ENCODE measurements around the gene AQP12B. TPM values are rescaled to one million over a fixed set of nuclear protein-coding genes. Genes with fewer than 3 reads are reported as not detected.

The AQP12B gene
- total RNA-seq, 1 donor from 2014 or later = not detected

DNA sequence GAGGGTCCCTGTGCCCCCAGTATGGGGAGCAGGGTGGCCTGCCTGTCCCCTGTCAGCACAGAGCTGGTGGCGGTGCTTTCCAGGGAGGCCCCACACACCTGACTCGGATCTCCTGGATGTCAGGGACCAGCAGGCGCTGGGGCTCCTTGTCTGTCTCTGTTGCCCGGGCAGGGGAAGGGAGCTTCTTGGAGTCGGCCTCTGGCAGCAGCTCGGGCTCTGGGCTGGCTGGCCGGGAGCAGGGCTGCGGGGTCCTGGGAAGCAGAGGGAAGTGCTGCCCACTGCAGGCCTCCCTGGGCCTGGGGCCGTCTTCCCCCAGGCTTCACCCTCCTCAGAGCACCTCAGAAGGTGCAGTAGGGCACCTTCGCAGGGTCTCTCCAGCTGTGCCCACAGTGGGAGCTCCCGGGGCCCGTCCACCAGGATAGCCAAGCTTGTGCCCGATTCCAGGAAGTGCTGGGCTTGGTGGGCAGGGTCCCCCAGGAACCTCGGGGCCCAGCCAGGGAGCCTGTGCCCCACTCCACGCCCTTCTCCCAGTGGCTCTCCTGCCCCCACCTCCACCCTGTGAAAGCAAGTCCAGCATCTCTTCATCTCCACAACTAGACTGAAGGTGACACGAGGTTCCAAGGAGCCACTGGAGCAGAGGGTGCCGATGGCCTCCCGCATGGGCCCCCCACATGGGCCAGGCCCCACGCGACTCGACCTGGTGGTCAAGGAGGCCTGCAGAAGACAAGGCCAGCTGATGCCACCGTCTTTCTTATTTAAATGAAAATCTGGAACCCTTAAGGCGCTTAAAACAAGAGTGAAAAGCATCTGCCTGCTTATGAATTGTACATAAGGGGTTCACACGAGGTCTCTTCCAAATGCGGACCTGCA lies 37.2 kb upstream of the AQP12B start:
- DNase-seq (no peak), ATAC-seq (no peak)

GRCh38 chr2:240718896-240719490 lies 36.3 kb upstream of the AQP12B start:
- ATAC-seq (no peak), DNase-seq (no peak)
- intact Hi-C loops (cut with micrococcal nuclease) = no loop called here

More for the DNA sequence above, 37.2 kb upstream of the AQP12B start:
- intact Hi-C loops (cut with micrococcal nuclease) = no loop called here

GRCh38 chr2:240717681-240718581 lies 35.2 kb upstream of the AQP12B start:
- DNase-seq = peak; percentile 23
- intact Hi-C loops (cut with micrococcal nuclease) = no loop called here
- ATAC-seq = no peak

- no peak for ATAC-seq
- intact Hi-C loops (cut with micrococcal nuclease) = no loop called here
- peak; percentile 24 for DNase-seq
Observed at GRCh38 chr2:240717181-240717641, 34.5 kb upstream of the AQP12B start.

DNA sequence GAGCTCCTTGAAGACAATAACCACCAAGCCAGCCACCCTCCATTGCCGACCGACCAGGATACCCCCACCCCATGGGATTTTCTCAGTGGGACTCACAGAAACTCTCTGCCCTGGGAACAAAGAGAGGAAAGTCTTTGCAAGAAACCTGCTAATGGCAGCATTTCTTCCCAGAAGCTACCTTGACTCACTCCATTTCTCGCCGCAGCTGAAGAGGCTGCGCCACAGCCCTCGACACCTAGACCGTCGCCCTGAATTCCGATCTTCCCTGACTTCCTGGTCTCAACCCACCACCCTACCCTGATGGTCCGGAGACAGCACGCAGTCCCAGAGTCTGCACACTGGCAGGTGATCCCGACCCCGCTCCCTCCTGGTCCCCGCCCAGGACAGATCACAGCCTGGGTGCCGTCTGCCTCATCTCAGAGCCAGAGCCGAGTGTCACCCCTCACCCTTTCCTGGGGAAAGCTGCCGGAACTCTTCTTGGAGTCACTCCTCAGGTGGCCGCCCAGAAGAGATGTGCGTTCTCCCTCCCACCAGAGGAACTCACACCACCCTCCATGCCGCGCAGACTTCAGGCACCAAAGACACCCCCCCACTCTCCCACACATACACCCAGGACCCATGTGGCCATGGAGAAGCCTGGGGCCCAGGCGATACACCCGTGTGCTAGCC lies 33.6 kb upstream of the AQP12B start:
- intact Hi-C loops (cut with micrococcal nuclease) = no loop called here
- DNase-seq = peak; percentile 16
- ATAC-seq = no peak

DNA sequence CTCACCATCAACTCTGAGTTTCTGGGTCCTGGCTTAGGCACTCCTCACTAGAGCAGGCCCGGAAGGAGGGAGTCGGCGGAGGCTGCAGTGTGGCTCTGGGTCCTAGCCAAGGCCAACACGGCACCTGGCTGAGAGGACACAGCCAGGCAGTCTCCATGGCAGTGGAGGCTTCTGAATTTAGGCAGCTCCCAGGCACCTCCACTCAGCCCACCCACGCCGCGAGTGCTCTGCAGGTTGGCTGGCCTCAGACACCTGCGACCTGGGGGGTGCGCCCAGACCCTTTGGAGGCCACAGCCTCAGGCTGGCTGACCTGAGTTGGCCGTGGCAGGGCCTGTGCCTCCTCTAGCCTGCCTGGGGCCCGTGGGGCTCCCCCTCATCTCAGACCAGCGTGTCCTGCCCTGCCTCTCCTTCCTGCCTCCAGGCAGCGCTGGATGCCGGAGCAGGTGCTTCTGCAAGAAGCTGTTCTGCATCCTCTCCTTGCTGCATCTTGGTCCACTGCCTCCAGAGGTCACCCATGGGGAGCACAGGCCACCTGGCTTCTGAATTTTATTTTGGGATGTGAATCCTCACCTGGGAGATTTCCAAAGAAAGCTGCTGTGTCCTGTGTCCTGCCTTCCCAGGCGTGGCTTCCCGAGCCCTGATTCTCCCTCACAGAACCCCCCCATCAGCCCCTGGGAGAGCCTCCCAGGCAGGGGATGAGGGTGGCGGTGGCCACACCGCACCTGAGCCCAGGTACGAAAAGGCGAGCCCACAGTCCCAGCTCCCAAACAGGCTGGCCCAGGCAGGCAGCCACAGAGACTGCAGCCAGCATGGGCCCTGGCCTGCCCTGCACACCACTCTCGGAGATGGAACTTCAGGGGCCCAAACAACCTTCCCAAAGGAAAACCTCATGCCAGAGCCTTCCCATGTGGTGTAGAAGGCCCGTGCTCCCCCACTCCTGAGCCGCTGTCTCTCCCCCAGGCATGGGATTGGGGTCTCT lies 32.4 kb upstream of the AQP12B start:
- DNase-seq (peak; percentile 15), ATAC-seq (no peak)
- intact Hi-C loops (cut with micrococcal nuclease) = no loop called here

GRCh38 chr2:240713928-240714746 lies 31.5 kb upstream of the AQP12B start:
- DNase-seq = peak; percentile 20
- intact Hi-C loops (cut with micrococcal nuclease) = no loop called here
- no peak for ATAC-seq

DNA sequence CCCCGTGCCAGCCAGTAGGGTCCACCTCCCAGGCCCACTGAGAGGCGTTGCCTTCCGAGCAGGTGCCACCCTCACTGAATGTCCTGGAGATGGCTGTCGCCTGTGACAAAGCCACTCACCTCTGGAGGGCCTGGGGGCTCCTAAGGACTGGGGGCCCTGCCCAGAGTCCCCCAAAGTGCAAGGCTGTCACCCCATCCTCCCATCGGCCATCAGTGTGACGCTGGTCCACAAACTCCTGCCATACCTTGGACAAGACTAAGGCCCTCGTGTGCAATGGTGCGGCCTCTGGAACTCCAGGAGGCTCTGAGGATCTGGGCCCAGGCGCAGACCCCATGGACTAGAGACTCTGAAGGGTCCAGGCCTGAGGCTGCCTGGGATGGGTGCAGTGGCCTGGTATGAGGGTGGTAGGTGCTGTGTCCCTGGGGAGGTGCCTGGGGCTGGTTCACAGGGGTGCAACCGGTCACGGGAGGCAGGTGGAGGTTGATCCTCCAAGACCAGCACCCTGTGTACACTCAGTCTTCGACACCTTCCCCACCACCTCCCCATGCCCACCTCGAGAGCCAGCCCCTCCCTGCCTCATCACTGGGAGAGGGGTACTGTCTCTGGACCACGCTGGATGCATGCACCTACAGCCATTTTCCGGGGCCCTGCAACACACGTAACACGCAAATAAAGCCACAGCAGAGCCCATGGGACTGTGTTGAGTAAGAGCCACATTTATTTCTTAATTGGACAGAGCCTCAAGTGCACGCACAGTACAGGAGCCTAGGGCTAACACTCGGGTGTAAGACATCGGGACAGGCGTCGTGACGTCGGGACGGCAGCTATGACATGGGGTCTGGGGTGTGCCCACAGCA lies 30.6 kb upstream of the AQP12B start:
- intact Hi-C loops (cut with micrococcal nuclease) = no loop called here
- peak; percentile 18 for DNase-seq
- no peak for ATAC-seq

- DNase-seq = no peak
- intact Hi-C loops (cut with micrococcal nuclease) = no loop called here
- ATAC-seq = no peak
Observed at GRCh38 chr2:240712121-240712520, 29.4 kb upstream of the AQP12B start.

GRCh38 chr2:240711701-240712100 lies 29.0 kb upstream of the AQP12B start:
- no peak for ATAC-seq
- intact Hi-C loops (cut with micrococcal nuclease) = no loop called here

DNA sequence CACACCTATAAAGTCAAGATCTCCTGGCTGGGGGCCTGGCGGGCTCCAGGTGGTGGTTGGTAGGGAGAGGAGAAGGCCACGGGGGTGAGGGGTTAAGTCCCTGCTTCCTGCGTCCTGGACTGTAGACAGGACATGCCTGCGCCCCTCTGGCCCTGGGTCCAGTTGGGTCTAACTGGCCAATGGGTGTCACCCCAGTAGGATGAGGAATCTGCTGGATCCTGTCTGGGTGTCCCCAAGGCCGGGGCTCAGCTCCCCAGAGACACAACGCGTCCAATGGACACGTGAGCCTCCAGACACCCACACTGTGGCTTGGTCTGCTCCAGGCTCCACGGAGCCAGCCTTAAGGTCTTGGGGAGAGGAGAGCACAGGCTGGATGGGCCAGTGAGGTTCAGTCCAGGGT lies 28.6 kb upstream of the AQP12B start:
- DNase-seq = peak; percentile 6

More at GRCh38 chr2:240711701-240712100, 29.0 kb upstream of the AQP12B start:
- peak; percentile 18 for DNase-seq

DNA sequence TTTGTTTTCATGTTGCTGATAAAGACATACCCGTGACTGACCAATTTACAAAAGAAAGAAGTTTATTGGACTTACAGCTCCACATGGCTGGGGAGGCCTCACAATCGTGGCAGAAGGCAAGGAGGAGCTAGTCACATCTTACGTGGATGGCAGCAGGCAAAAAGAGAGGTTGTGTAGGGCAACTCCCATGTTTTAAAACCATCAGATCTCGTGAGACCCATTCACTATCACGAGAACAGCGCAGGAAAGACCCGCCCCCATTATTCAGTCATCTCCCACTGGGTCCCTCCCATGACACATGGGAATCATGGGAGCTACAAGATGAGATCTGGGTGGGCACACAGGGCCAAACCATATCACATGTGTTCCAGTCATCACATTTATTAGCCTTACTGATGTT lies 25.8 kb upstream of the AQP12B start:
- intact Hi-C loops (cut with micrococcal nuclease) = no loop called here
- ATAC-seq (no peak), DNase-seq (no peak)

More for the DNA sequence above, 28.6 kb upstream of the AQP12B start:
- intact Hi-C loops (cut with micrococcal nuclease) = no loop called here
- no peak for ATAC-seq

- intact Hi-C loops (cut with micrococcal nuclease) = no loop called here
- DNase-seq = no peak
Observed at GRCh38 chr2:240707821-240708220, 25.1 kb upstream of the AQP12B start.

DNA sequence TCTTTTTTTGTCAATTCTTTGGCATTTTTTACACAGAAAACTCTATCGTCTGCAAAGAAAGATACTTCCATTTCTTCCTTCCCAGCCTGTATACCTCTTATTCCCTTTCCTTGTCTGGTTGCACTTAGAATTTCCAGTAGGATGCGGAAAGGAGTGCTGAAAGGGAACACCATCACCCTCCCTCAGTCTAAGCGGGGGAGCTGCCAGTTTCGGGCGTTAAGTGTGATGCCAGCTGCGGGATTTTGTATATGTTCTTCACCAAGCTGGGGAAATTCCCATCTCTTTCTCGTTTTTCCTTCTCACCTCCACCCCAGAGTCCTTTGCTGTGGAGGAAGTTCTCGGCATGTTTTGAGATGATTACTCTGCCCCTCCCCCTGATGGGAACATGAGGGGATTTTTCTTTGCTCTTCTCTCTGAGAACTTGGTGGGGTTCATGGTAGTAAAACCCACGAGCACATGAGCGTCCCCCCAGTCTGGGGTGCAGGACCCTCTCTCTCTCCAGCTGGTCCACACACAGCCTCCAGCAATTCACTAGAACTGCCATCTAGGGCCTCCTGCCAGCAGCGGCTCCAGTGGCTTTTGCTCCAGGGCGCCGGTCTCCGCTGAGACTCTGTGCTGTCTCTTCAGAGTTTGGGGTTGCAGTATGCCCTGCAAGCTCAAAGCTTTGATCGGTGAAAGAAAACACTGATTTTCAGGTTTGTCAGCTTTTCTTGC lies 24.5 kb upstream of the AQP12B start:
- intact Hi-C loops (cut with micrococcal nuclease) = no loop called here
- ATAC-seq (no peak), DNase-seq (peak; percentile 14)

More at GRCh38 chr2:240707821-240708220, 25.1 kb upstream of the AQP12B start:
- no peak for ATAC-seq

DNA sequence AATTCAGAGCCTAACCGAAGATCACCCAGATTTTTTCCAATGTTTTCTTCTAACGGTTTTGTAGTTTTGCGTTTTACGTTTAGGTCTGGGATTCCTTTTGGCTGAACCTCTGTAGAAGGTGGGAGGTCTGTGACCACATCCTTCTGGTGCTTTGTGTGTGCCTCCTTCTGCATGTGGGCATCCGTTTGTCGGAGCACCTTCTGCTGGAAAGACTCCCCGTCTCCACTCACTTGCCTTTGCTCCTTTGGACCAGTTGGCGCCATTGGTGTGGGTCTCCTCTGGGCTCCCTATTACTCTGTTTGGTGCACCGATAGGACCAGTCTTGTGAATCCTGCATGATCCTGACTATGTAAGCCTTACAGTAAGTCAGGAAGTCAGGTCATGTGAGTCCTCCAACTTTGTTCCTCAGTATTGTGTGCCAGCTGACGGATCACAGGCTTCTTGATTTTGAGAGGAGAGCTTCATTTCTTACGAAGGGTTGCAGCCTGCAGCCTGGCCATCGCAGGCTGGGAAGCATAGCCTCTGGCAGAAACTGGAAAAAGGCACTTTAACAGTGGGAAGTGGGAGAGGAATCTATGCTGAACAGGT lies 22.6 kb upstream of the AQP12B start:
- no peak for DNase-seq
- intact Hi-C loops (cut with micrococcal nuclease) = no loop called here
- no peak for ATAC-seq

Measured in left ventricle myocardium superior (tissue), 1 donor.